Stimulated activated CD8-positive, alpha-beta memory T cell treated with anti-CD3 and anti-CD28 coated beads, Interleukin-12 subunit alpha, Interleukin-12 subunit beta, amount 100 ng/mL, for 24 hours (primary cell): ENCODE data around the gene OFD1.

Experiments
- DNase-seq: peaks from one replicate; pipeline ENCODE4 v3.0.0-alpha.2; 2020; ENCODE audit errors: extremely low read depth

Gene OFD1

DNA sequence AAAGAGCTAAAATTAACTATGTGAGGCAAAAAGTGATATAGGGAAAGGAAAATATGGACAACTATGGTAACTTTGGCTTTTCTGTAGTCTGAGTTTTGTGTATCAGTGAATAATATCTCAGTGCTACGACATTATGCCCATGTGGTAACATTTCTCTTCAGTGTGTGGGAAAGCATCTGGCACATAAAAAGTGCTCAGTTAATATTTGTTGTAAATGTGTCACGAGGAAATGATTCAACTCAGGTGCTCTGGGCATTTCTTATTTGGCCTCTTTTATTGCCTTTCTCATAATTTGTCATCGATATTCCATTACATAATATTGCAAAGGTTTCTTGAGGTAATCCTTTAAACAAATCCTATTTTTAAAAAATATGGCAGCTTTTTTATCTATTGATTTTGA is 17.6 kb downstream of the OFD1 start:
- DNase-seq = no peak

GRCh38 chrX:13752646-13753045 is 18.1 kb downstream of the OFD1 start:
- DNase-seq = no peak

DNA sequence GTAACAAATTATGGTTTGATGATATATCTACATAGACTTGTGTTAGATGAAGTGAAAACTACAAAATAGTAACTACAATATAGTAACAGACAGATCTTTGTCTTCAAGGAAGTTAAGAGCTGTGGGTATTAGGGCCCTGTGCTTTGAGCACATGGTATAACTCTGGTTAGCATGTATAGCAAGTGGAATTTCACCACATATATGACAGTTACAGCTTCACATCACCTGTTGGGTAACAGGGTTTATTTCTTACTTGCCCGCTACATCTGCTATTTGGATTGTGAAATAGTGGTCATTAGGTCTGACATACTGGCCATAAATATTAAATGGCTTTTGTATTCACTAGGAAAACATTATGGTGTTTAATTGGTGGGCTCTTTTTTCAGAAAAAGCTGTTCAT is 20.2 kb downstream of the OFD1 start:
- DNase-seq = no peak

DNA sequence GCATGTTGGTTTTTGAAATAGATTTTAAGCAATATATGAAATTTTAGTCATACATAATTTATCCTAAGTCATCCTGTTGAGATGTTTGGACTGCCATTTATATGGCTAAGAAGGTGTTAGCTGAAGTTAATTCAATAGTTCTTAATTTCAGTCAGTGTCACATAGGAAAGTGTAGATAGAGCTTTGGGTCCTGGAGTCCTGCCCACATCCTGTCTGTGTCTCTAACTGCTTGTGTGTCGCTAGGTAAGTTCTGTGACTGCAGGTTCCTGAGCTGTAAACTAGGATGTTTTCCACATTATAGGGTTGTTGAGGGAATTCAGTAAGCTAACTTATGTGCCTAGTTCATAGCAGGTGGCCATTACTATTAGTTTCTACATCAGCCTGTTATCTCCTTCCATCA is 20.7 kb downstream of the OFD1 start:
- no peak for DNase-seq

DNA sequence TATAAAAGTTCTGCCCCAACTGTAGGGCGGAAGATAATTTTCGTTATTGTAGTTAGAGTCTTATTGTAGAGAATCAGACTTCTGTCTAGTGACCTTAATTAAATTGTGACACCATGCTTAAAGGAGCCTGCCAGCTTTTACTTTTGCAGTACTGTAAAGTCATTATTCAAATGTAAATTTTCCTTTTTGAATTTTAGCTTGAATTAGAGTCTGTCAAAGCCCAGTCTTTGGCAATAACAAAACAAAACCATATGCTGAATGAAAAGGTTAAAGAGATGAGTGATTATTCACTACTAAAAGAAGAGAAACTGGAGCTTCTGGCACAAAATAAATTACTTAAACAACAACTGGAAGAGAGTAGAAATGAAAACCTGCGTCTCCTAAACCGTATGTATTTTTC is 21.8 kb downstream of the OFD1 start:
- DNase-seq = no peak

DNA sequence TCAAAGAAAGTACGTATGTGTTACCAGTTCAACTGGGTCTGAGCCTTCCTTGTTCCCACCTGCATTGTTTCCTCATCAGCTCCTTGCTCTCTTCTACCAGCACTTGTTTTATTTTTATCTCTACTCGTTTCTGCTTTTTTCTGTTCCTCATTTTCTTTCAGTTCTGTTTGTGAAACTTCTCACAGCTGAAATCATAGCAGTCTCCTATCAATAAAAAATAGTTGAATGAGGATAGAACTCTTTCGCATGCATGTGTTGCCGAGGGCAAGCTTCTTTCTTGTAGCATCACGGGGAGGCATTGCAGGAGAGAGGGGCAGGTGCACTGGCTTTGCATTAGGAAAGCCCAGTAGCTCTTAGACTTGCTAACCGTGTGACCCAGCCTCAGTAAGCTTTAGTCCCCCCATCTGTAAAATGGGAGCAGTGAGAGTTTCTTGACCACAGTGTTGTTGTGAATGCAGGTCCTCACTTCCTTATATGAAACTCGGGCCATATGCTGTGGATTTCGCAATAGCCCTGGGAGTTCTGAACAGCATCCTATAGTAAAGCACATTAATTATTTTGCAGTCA is 24.7 kb downstream of the OFD1 start:
- DNase-seq = no peak

DNA sequence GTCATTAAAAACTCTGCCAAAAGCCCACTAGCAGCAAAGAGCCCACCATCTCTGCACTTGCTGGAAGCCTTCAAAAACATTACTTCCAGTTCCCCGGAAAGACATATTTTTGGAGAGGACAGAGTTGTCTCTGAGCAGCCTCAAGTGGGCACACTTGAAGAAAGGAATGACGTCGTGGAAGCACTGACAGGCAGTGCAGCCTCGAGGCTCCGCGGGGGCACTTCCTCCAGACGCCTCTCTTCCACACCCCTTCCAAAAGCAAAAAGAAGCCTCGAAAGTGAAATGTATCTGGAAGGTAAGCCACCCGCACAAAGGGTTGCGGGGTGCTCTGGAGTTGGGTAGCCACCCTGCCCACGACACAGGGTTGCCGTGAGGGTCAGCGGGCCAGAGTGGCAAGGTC is 25.9 kb downstream of the OFD1 start:
- DNase-seq = no peak

- DNase-seq = no peak
Measured at GRCh38 chrX:13761606-13762414, 27.3 kb downstream of the OFD1 start.

DNA sequence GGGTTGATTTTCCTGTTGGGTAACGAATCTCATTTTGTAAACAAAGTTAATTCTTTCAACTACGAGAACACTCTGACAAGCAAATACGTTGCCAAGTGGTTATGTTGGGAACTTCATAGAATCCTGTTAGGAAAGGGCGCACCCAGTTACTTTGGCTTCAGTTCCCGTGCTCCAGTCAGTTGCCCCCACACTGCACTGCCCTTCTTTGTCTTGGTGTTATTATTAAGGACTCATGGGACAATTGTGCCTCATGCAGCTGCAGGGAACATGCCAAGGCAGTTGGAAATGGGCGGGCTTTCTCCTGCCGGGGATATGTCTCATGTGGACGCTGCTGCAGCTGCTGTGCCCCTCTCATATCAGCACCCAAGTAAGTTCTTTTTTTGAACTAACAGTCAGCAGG is 28.9 kb downstream of the OFD1 start:
- DNase-seq = no peak

- DNase-seq = no peak
Measured at GRCh38 chrX:13764281-13764680, 29.7 kb downstream of the OFD1 start.

DNA sequence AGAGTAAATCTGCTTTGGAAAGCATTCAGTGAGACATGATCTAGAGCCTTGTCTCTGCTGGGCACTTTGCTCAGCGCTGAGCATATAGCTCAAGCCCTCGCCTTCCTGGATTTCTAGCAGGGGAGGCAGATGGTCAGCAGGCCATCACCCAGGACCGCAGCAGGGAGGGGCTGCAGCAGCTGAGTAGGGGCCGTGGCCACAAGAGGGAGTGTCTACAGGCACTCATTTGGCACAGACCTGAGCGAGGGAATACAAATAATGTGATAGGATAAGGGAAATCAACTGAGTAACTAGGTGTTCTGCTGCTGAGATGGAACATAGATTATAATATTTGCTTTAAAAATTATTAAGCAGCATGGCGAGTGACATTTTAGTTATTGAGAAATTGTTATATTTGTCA is 30.2 kb downstream of the OFD1 start:
- no peak for DNase-seq

DNA sequence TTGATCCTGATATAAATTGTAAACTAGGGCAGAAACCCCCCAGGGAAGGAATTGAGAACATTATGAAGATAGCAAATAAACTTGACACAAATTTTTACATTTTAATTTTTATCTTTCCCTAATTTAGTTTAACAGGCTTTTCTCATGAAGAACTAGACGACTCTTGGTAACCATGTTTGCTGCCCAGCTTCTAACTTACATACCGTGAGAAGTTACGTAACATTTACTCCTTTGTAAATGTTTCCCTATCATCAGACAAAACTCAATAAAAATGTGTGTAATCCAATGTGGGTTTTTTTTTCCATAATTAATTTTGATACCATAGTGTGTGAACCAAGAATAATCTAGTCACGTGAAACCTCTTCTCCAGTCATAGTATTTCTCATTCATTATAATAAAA is 34.4 kb downstream of the OFD1 start:
- no peak for DNase-seq

DNA sequence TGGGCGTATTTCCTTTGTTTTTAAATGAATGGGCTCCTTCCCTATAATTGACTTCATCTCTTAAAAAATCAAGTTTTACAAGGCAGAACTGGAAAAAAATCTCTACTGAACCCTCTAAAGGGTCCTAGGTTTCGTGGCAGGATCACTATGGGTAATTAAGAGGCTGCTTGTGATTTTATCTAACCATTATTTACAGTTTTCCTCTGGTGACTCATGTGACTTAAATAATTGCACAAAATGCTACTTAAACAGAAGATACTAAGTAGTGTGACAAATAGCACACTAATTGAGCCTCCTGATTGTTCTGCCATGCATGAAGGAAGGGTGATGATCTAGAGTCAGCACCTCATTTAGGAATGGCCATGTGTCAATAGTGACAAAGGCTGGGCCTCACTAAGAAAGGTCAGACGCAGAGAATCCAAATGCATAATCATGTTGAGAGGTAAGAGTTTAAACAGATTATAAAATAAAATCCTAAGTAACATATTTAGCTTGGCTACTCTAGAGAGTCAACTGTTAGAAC is 35.5 kb downstream of the OFD1 start:
- no peak for DNase-seq

- no peak for DNase-seq
Measured at GRCh38 chrX:13774696-13775095, 40.1 kb downstream of the OFD1 start.

DNA sequence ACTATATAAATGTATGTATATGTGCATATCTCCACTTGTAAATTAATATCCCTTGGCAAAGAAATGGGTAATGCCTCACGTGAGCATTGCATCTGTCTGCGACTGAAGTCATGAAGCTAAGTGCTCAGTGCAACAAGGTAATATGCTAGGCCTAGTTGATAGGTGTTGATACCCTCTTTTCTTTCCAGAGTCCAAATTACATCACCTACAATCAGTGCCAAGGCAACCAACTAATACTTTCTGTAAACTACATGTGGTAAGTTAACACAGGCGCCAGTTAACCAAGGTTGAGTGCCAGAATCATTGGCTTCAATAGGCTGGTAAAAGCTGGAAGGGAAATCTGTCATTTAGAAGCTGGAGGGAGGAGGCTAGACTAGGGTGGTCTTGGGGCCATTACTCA is 41.3 kb downstream of the OFD1 start:
- DNase-seq = no peak

DNA sequence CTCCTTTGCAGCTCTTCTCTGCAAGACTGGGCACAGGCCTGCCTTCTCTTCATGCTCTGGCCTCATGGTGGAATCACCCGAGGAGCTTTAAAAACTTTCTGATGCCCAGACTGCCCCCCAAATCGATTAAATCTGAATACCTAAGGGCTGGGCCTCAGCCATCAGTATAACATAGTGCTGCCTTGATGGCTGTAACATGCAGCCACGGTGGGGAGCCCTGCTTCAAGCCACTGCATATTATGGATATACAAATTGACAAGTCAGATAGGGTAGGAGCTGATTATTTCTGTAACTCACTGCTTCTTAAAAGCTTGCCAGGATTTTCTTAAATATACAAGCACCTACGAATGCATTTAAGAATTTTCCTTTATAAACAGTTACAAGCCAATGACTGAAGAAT is 41.8 kb downstream of the OFD1 start:
- DNase-seq = no peak

- no peak for DNase-seq
Measured at GRCh38 chrX:13778916-13779315, 44.4 kb downstream of the OFD1 start.

GRCh38 chrX:13780868-13781427 is 46.4 kb downstream of the OFD1 start:
- no peak for DNase-seq

DNA sequence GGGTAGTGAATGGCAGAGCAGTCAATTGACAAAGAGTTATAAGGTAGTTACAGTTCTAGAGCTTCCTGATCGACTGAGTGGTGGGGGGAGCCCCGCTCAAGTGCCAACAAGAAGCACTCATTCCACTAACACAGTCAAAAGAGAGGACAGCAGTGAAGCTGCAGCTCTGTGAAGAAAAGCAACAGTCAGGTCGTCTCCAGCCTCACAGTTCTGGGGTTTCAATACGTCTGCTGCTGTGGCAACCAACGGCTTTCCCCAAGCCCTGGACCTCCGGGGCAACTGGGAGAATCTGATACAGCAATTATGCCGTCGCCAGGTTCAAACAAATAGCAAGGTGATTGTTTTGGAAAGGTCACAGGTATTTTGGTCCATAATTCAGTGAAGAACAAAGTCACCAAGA is 51.5 kb downstream of the OFD1 start:
- no peak for DNase-seq

DNA sequence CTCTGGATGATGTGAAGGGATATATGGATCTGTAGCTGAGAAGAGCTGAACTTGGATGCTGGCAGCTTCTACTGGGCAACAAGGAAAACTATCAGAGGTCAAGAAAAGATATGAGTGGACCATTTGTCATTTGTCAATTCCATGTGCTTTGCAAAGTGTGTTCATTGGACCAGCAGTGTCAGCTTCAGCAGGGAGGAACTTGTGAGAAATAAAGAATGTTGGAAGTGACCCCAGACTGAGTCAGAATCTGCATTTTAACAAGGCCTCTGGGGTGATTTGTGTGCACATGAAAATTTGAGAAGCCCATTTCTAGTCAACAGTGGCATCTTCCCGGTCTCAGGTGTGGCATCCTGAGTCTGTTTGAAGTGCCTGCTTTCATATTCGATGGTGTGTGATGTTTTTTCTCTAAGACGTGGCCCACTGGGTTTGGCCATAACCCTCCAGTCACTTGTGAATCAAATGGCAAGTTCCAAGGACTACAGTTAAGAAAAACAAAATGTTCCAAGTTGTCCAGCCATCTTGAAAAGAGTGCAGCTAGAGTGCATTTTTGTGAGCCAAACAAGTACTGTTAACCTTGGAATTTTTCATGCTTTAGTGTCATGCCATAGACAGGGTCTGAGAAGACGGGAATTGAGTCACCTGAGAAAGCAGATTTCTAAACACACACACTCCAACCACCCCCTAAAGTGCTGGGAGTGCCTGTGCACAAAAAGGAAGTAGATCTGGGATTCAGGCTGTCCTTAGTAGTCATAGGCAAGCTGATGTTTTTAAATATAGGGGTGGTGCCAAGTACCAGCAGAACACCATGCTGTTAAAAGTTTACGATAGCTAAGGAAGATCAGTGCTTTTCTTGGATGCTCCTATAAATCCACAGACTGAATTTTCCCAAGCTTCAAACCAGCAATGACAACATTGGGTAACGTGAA is 55.9 kb downstream of the OFD1 start:
- DNase-seq = no peak

- no peak for DNase-seq
Measured at GRCh38 chrX:13791145-13791544, 56.6 kb downstream of the OFD1 start.

- DNase-seq = no peak
Measured at GRCh38 chrX:13791559-13791958, 57.0 kb downstream of the OFD1 start.
